IMR-90 (cell line): ENCODE measurements around the gene PLCXD1. TPM values are rescaled to one million over a fixed set of nuclear protein-coding genes. Genes with fewer than 3 reads are reported as not detected.

Experiments
- ATAC-seq: fragments of 200-7000 bp; cut with Tn5 transposase; 2 replicates; pipeline ENCODE4 v1.9.1; 2020; ENCODE audit warnings: low read depth, mild to moderate bottlenecking, moderate library complexity
- BruUV-seq: library from RNA; stranded (reverse); fragments of 400-500 nt; replicated peaks from 2 replicates; lab custom pipeline; 2021; lab: Mats Ljungman, UMichigan
- CTCF ChIA-PET: fragments of 300-600 bp; formaldehyde crosslinking; extraction: SDS; loops from one replicate; lab custom pipeline; 2021; ENCODE audit warnings: antibody characterized with exemption; lab: Yijun Ruan, JAX
- POLR2A ChIA-PET: fragments of 300-600 bp; sonication (Branson Sonifier 250); formaldehyde crosslinking; loops from one replicate; lab custom pipeline; 2022; ENCODE audit warnings: antibody characterized with exemption; ENCODE audit not compliant: unreplicated experiment; lab: Charles Lee
- DNase-seq: peaks from one replicate; pipeline ENCODE4 v3.0.0; 2013
- H2AFZ ChIP-seq: replicated peaks from 2 replicates; pipeline ENCODE3; 2013; ENCODE audit warnings: low read length, mild to moderate bottlenecking; ENCODE audit not compliant: poor library complexity
- H2AK5ac ChIP-seq: 2 replicates; pipeline ENCODE4 v1.6.1; 2013; ENCODE audit warnings: low read depth, low read length, inconsistent platforms
- H2AK9ac ChIP-seq: replicated peaks from 2 replicates; pipeline ENCODE3; 2013; ENCODE audit warnings: mild to moderate bottlenecking, low read depth, low read length, moderate library complexity; ENCODE audit not compliant: poor library complexity
- H2BK120ac ChIP-seq: 2 replicates; pipeline ENCODE4 v1.6.1; 2013; ENCODE audit warnings: low read depth, low read length, inconsistent platforms
- H2BK15ac ChIP-seq: 3 replicates; pipeline ENCODE4 v1.6.1; 2013; ENCODE audit warnings: low read depth, low read length, inconsistent platforms
- H2BK20ac ChIP-seq: 2 replicates; pipeline ENCODE4 v1.6.1; 2013; ENCODE audit warnings: low read depth, mild to moderate bottlenecking, inconsistent platforms, low read length, moderate library complexity
- H2BK5ac ChIP-seq: 2 replicates; pipeline ENCODE4 v1.6.1; 2013; ENCODE audit warnings: mild to moderate bottlenecking, low read depth, low read length, inconsistent platforms; ENCODE audit not compliant: poor library complexity, severe bottlenecking
- H3K14ac ChIP-seq: replicated peaks from 2 replicates; pipeline ENCODE4 v1.6.1; 2013; ENCODE audit warnings: low read depth, low read length, inconsistent platforms
- H3K18ac ChIP-seq: 2 replicates; pipeline ENCODE4 v1.6.1; 2013; ENCODE audit warnings: low read depth, low read length, control low read depth
- H3K23ac ChIP-seq: 2 replicates; pipeline ENCODE4 v1.6.1; 2013; ENCODE audit warnings: low read depth, low read length, inconsistent platforms
- H3K27ac ChIP-seq: 2 replicates; pipeline ENCODE4 v1.5.1; 2013; ENCODE audit warnings: mild to moderate bottlenecking, control low read depth, low read length; ENCODE audit not compliant: insufficient read depth
- H3K27me3 ChIP-seq: 2 replicates; pipeline ENCODE4 v1.6.1; 2013; ENCODE audit warnings: low read length; ENCODE audit not compliant: control insufficient read depth, insufficient read depth
- H3K36me3 ChIP-seq: 2 replicates; pipeline ENCODE4 v1.6.1; 2013; ENCODE audit warnings: low read length, mixed read lengths; ENCODE audit not compliant: control insufficient read depth, insufficient read depth
- H3K4ac ChIP-seq: 2 replicates; pipeline ENCODE4 v1.6.1; 2013; ENCODE audit warnings: low read depth, low read length, inconsistent platforms
- H3K4me1 ChIP-seq: 2 replicates; pipeline ENCODE4 v1.6.1; 2013; ENCODE audit warnings: low read length, mixed read lengths; ENCODE audit not compliant: control insufficient read depth, insufficient read depth
- H3K4me2 ChIP-seq: 2 replicates; pipeline ENCODE4 v1.6.1; 2013; ENCODE audit warnings: low read depth, mild to moderate bottlenecking, control low read depth, low read length, moderate library complexity
- H3K4me3 ChIP-seq: 2 replicates; pipeline ENCODE4 v1.5.1; 2013; ENCODE audit warnings: low read depth, mild to moderate bottlenecking, control low read depth, low read length, moderate library complexity; ENCODE audit not compliant: insufficient read depth
- H3K56ac ChIP-seq: 2 replicates; pipeline ENCODE4 v1.6.1; 2013; ENCODE audit warnings: low read length, inconsistent platforms; ENCODE audit not compliant: insufficient read depth; ENCODE audit errors: extremely low read depth
- H3K79me1 ChIP-seq, 2 experiments: 2 replicates each; pipeline ENCODE4 v1.6.1; 2013; ENCODE audit warnings: low read length in 2 of 2, inconsistent platforms in 1 of 2, low read depth in 1 of 2
- H3K9ac ChIP-seq: 2 replicates; pipeline ENCODE4 v1.6.1; 2013; ENCODE audit warnings: low read depth, low read length, control low read depth
- H3K9me1 ChIP-seq: 2 replicates; pipeline ENCODE4 v1.6.1; 2013; ENCODE audit warnings: low read length, inconsistent platforms; ENCODE audit not compliant: insufficient read depth
- H3K9me3 ChIP-seq: 2 replicates; pipeline ENCODE4 v1.6.1; 2013; ENCODE audit warnings: low read length; ENCODE audit not compliant: control insufficient read depth, insufficient read depth
- H4K20me1 ChIP-seq: 2 replicates; pipeline ENCODE4 v1.6.1; 2013; ENCODE audit warnings: low read length, inconsistent platforms; ENCODE audit not compliant: insufficient read depth
- H4K5ac ChIP-seq: 2 replicates; pipeline ENCODE4 v1.6.1; 2013; ENCODE audit warnings: mild to moderate bottlenecking, low read depth, low read length, control low read depth
- H4K8ac ChIP-seq, 2 experiments: 2 replicates each; pipeline ENCODE4 v1.6.1; 2013; ENCODE audit warnings: low read depth in 2 of 2, low read length in 2 of 2, control low read depth in 1 of 2, inconsistent platforms in 1 of 2
- H4K91ac ChIP-seq: 2 replicates; pipeline ENCODE4 v1.6.1; 2013; ENCODE audit warnings: low read depth, low read length, inconsistent platforms; ENCODE audit not compliant: insufficient read depth
- CEBPB ChIP-seq: IDR thresholded peaks from 2 replicates; pipeline ENCODE4 v1.6.1; 2012; ENCODE audit warnings: low read depth, low read length, improper control_type of control experiment
- CHD1 ChIP-seq: IDR thresholded peaks from 2 replicates; pipeline ENCODE4 v1.6.1; 2012; ENCODE audit warnings: low read depth, low read length, improper control_type of control experiment
- MAFK ChIP-seq: IDR thresholded peaks from 2 replicates; pipeline ENCODE4 v1.6.1; 2012; ENCODE audit warnings: low read depth, low read length, improper control_type of control experiment
- MXI1 ChIP-seq: IDR thresholded peaks from 2 replicates; pipeline ENCODE4 v1.6.1; 2012; ENCODE audit warnings: low read depth, mild to moderate bottlenecking, low read length, moderate library complexity, borderline replicate concordance
- POLR2A ChIP-seq: IDR thresholded peaks from 2 replicates; pipeline ENCODE4 v1.6.1; 2012; ENCODE audit warnings: mild to moderate bottlenecking, low read depth, low read length
- RAD21 ChIP-seq: IDR thresholded peaks from 2 replicates; pipeline ENCODE4 v1.6.1; 2012; ENCODE audit warnings: low read length, improper control_type of control experiment
- RCOR1 ChIP-seq: IDR thresholded peaks from 2 replicates; pipeline ENCODE4 v1.6.1; 2012; ENCODE audit warnings: mild to moderate bottlenecking, low read length, improper control_type of control experiment; ENCODE audit not compliant: insufficient replicate concordance
- SMC3 ChIP-seq: fragments of 150-350 bp; IDR thresholded peaks from 2 replicates; pipeline ENCODE4 v1.6.1; 2016; ENCODE audit warnings: low read depth, mild to moderate bottlenecking, antibody characterized with exemption, low read length, moderate library complexity
- WGBS, 2 experiments: methylation state at CpG; one replicate each; pipeline versions ENCODE4 v1.1.5 to v1.1.7; 2013; ENCODE audit warnings: missing lambda C conversion rate in 2 of 2; ENCODE audit not compliant: insufficient read length in 1 of 2; ENCODE audit errors: extremely low coverage in 2 of 2; 5-methylcytosine and 5-hydroxymethylcytosine counted together
- dilution Hi-C: fragments of 300-500 bp; cut with HindIII; formaldehyde crosslinking; loops from one replicate; pipeline ENCODE4 v1.14.3; 2018; ENCODE audit warnings: low sequenced_read_pairs; ENCODE audit not compliant: unreplicated experiment
- in situ Hi-C: fragments of 300-500 bp; cut with MboI; formaldehyde crosslinking; loops from 3 replicates; pipeline ENCODE4 v1.14.3; 2019; ENCODE audit warnings: low sequenced_read_pairs, inconsistent platforms, mixed read lengths
- intact Hi-C: fragments of 100-400 bp; cut with micrococcal nuclease; formaldehyde crosslinking; loops from 2 replicates; pipeline ENCODE4 v1.10.0; 2022
- polyA plus RNA-seq, 3 experiments: library from polyadenylated mRNA; depleted of rRNA; stranded (reverse); fragments of >200 nt; gene quantifications; 2 replicates each; pipeline ENCODE4 v1.2.3, GENCODE V29; 2012; ENCODE audit warnings: low replicate concordance in 1 of 3
- total RNA-seq: library from RNA; depleted of rRNA; stranded (reverse); fragments of >200 nt; gene quantifications from 2 replicates; pipeline ENCODE4 v1.2.3, GENCODE V29; 2012
- TF ChIP-seq, protein P1 (sequence below): fragments of 150-350 bp; IDR thresholded peaks from 2 replicates; pipeline ENCODE4 v1.6.1; 2017; ENCODE audit warnings: mild to moderate bottlenecking, antibody characterized with exemption, low read length, low read depth
- TF ChIP-seq, protein P2 (sequence below): conservative IDR thresholded peaks from 2 replicates; pipeline ENCODE4 v1.5.1; 2012; ENCODE audit warnings: mild to moderate bottlenecking, low read depth, low read length, improper control_type of control experiment
- TF ChIP-seq, protein P3 (sequence below): fragments of 150-350 bp; IDR thresholded peaks from 2 replicates; pipeline ENCODE4 v1.6.1; 2016; ENCODE audit warnings: low read depth, mild to moderate bottlenecking, low read length, moderate library complexity, borderline replicate concordance

Gene PLCXD1
- total and polyA plus RNA-seq, 2 of the 4 experiments (the other 2 are of a cell fraction) = 16.7 to 17.7 TPM

DNA sequence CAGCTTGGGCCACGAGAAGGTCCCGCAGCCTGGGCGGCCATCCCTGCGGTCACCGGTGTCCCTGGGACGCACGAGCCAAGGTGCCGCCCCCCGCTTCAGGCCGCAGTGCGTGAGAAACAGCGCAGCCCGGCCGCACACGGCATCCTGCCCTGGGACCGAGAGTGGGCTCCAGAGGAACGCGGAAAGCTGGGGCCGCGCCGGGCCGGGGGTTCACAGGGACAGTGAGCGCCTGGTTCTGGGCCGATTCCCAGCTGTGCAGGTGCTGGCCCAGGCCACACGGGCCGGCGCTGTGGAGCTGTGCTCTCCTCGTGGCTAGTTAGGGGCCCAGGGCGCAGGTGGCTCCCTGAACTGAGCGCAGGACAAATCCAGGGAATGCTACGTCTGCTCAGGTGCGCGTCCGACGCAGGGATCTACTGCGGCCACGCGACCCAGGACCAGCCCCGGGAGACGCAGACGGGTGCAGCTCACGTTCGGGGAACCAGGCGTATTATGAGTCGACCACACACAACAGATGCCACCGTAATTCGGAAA is 63.3 kb downstream of the PLCXD1 start:
- CTCF ChIA-PET = no interaction called here
- no peak for DNase-seq
- H2AFZ ChIP-seq = no peak overlapping the region

More for the DNA sequence above, 63.3 kb downstream of the PLCXD1 start:
- Histone ChIP-seq H4K20me1 (no peaks in the 10 kb centered on the region), H2BK120ac (no peak overlapping the region), H2BK15ac (no peak overlapping the region), H2BK5ac (no peak overlapping the region), H2AK9ac (no peak overlapping the region), H3K14ac (no peak overlapping the region), H2AK5ac (no peak overlapping the region), H3K4me2 (no peak overlapping the region), H3K9ac (no peak overlapping the region), H3K9me1 (no peaks in the 10 kb centered on the region), H3K9me3 (peaks cover 10% of the 10 kb centered on the region; the same call in 1 of the 2 replicates), H3K36me3 (peaks cover 22% of the 10 kb centered on the region), H3K56ac (no peak overlapping the region), H4K8ac (no peak overlapping the region), H3K27me3 (no peaks in the 10 kb centered on the region), H3K4me1 (no peaks in the 10 kb centered on the region; the same call in 1 of the 2 replicates), H3K23ac (no peak overlapping the region), H3K4me3 (no peak overlapping the region), H3K27ac (no peak overlapping the region), H3K79me1 (no peaks in the 10 kb centered on the region; a peak in 1 of 4 replicates), H4K91ac (no peak overlapping the region), H2BK20ac (no peak overlapping the region), H3K18ac (no peak overlapping the region), H4K5ac (no peak overlapping the region), H3K4ac (no peak overlapping the region)
- in situ Hi-C loops (no loop called here), dilution Hi-C loops (no loop called here), intact Hi-C loops (no loop called here)
- 97% methylated on average over 20 of the region's 47 CpGs; no CpG with 5 or more reads in 1 of the 2 experiments for WGBS, 2 experiments
- no peak for ATAC-seq
- POLR2A ChIA-PET = no interaction called here
- TF ChIP-seq RAD21 (no peak), CEBPB (no peak), MXI1 (no peak), CHD1 (no peak), MAFK (no peak), SMC3 (no peak), RCOR1 (no peak), POLR2A (no peak)
- TF ChIP-seq, protein P1, sequence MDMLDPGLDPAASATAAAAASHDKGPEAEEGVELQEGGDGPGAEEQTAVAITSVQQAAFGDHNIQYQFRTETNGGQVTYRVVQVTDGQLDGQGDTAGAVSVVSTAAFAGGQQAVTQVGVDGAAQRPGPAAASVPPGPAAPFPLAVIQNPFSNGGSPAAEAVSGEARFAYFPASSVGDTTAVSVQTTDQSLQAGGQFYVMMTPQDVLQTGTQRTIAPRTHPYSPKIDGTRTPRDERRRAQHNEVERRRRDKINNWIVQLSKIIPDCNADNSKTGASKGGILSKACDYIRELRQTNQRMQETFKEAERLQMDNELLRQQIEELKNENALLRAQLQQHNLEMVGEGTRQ = no peak
- TF ChIP-seq, protein P2, sequence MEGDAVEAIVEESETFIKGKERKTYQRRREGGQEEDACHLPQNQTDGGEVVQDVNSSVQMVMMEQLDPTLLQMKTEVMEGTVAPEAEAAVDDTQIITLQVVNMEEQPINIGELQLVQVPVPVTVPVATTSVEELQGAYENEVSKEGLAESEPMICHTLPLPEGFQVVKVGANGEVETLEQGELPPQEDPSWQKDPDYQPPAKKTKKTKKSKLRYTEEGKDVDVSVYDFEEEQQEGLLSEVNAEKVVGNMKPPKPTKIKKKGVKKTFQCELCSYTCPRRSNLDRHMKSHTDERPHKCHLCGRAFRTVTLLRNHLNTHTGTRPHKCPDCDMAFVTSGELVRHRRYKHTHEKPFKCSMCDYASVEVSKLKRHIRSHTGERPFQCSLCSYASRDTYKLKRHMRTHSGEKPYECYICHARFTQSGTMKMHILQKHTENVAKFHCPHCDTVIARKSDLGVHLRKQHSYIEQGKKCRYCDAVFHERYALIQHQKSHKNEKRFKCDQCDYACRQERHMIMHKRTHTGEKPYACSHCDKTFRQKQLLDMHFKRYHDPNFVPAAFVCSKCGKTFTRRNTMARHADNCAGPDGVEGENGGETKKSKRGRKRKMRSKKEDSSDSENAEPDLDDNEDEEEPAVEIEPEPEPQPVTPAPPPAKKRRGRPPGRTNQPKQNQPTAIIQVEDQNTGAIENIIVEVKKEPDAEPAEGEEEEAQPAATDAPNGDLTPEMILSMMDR = no peak
- TF ChIP-seq, protein P3, sequence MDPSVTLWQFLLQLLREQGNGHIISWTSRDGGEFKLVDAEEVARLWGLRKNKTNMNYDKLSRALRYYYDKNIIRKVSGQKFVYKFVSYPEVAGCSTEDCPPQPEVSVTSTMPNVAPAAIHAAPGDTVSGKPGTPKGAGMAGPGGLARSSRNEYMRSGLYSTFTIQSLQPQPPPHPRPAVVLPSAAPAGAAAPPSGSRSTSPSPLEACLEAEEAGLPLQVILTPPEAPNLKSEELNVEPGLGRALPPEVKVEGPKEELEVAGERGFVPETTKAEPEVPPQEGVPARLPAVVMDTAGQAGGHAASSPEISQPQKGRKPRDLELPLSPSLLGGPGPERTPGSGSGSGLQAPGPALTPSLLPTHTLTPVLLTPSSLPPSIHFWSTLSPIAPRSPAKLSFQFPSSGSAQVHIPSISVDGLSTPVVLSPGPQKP = no peak
- no TSS peak for BruUV-seq
